ENCODE results near the gene SMIM24.

DNA sequence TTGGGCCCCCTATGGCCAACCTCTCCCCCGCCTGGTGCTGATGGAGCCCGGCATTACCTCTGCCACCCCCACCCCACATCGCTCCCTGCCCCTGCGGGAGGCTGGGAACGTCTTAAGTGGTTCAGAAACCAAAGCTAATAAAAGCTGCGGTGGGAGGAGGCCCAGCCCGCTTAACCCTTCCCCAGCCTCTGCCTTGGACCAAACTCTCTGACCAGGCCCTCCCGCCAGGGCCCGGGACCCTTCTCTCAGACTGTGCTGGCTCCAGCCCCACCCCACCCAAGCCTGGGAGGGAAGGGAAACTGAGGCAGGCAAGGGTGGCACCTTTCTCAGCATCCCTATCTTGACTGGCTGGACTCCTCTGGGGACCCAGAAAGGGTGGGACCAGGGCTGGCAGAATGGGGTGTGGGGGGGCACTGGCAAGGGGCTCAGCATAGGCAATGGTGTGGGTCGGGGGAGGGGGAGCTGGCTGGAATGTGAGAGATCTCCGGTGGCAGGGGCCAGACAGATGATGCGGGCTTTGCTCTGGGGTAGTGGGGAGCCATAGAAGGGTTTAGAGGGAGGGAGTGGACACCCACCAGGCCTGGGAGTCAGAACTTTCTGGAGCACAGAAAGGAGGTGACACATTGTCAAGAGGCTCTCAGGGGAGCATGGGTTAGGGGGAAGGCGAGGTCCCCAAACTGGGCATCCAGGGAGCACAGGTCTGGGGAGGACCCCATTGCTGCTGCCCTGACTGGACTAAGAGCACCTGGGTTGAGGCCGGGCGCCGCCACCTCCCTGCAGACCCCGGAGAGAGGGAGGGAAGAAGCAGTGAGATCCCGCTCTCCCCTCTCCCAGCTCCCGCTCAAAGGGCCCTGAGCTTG lies 21.9 kb downstream of the SMIM24 start:
- no peak for TF ChIP-seq CCAR2 (IDR thresholded peaks at IDR 0.05; ENCODE audit: low read depth, low read length)
- TF ChIP-seq BACH1 (tag; IDR thresholded peaks at IDR 0.05) = no peak
- TF ChIP-seq ZNF766 (CRISPR knock-in tag; conservative IDR thresholded peaks at IDR 0.05) = no peak
- TF ChIP-seq STAT5B (CRISPR knock-in tag; IDR thresholded peaks at IDR 0.05) = no peak
- TF ChIP-seq, protein P1, sequence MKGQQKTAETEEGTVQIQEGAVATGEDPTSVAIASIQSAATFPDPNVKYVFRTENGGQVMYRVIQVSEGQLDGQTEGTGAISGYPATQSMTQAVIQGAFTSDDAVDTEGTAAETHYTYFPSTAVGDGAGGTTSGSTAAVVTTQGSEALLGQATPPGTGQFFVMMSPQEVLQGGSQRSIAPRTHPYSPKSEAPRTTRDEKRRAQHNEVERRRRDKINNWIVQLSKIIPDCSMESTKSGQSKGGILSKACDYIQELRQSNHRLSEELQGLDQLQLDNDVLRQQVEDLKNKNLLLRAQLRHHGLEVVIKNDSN (CRISPR knock-in tag; IDR thresholded peaks at IDR 0.05) = no peak
- TF ChIP-seq ZNF140 (CRISPR knock-in tag; IDR thresholded peaks at IDR 0.05) = no peak
- no peak for TF ChIP-seq ID3 (CRISPR knock-in tag; IDR thresholded peaks at IDR 0.05)
- TF ChIP-seq ID3 (tag; IDR thresholded peaks at IDR 0.05) = no peak
- no peak for TF ChIP-seq ZNF12 (CRISPR knock-in tag; IDR thresholded peaks at IDR 0.05)
- no peak for TF ChIP-seq NFE2 (IDR thresholded peaks at IDR 0.05; ENCODE audit: low read depth)
- TF ChIP-seq ZNF830 (CRISPR knock-in tag; IDR thresholded peaks at IDR 0.05) = no peak
